H1 (cell line): ENCODE measurements around the gene FOLR1. TPM values are rescaled to one million over a fixed set of nuclear protein-coding genes. Genes with fewer than 3 reads are reported as not detected.

Experiments
- CTCF ChIA-PET: fragments of 300-600 bp; sonication (Branson Sonifier 250); formaldehyde crosslinking; loops from one replicate; lab custom pipeline; 2021; ENCODE audit not compliant: partially characterized antibody; lab: Charles Lee
- POLR2A ChIA-PET: fragments of 300-600 bp; sonication (Branson Sonifier 250); formaldehyde crosslinking; loops from one replicate; lab custom pipeline; 2021; ENCODE audit warnings: inconsistent platforms; ENCODE audit not compliant: partially characterized antibody; lab: Charles Lee
- DNase-seq, 2 experiments: peaks; one replicate each; pipeline versions ENCODE4 v3.0.0 to v3.0.0-alpha.2; 2010 to 2022; ENCODE audit warnings: low spot score in 2 of 2, low read depth in 1 of 2, mixed read lengths in 1 of 2
- FAIRE-seq: peaks from 2 replicates; lab custom pipeline; 2011; peaks lifted over from hg19 to GRCh38; lab: Jason Lieb, UNC
- H2AFZ ChIP-seq: 2 replicates; pipeline ENCODE4 v1.8.1; 2012; ENCODE audit warnings: low read length, inconsistent platforms
- H2AK5ac ChIP-seq: 2 replicates; pipeline ENCODE4 v1.6.1; 2013; ENCODE audit warnings: low read depth, low read length
- H2BK120ac ChIP-seq: replicated peaks from 2 replicates; pipeline ENCODE3; 2013; ENCODE audit warnings: low read depth, low read length, inconsistent platforms
- H2BK12ac ChIP-seq: 2 replicates; pipeline ENCODE4 v1.6.1; 2013; ENCODE audit warnings: low read depth, low read length
- H2BK15ac ChIP-seq: 2 replicates; pipeline ENCODE4 v1.6.1; 2013; ENCODE audit warnings: low read length
- H2BK20ac ChIP-seq: 2 replicates; pipeline ENCODE4 v1.6.1; 2013; ENCODE audit warnings: low read length
- H2BK5ac ChIP-seq: 2 replicates; pipeline ENCODE4 v1.6.1; 2013; ENCODE audit warnings: low read depth, low read length
- H3K14ac ChIP-seq: 2 replicates; pipeline ENCODE4 v1.6.1; 2013; ENCODE audit warnings: inconsistent platforms; ENCODE audit not compliant: insufficient read length
- H3K18ac ChIP-seq: 2 replicates; pipeline ENCODE4 v1.6.1; 2013; ENCODE audit warnings: low read length; ENCODE audit errors: extremely low read depth
- H3K23ac ChIP-seq: 2 replicates; pipeline ENCODE4 v1.6.1; 2013; ENCODE audit warnings: inconsistent platforms; ENCODE audit not compliant: insufficient read length
- H3K23me2 ChIP-seq: 2 replicates; pipeline ENCODE4 v1.6.1; 2013; ENCODE audit warnings: low read depth, low read length
- H3K27ac ChIP-seq: 2 replicates; pipeline ENCODE4 v1.6.1; 2011; ENCODE audit warnings: low read depth, low read length, inconsistent platforms
- H3K27me3 ChIP-seq, 4 experiments: replicated peaks in 1 of 4; 1 replicate in 1 of 4; 2 replicates in 3 of 4; pipeline versions ENCODE4 v1.6.1 to v1.8.1; 2011 to 2013; ENCODE audit warnings: low read length in 3 of 4, mild to moderate bottlenecking in 3 of 4, inconsistent platforms in 2 of 4, mixed read lengths in 2 of 4, moderate library complexity in 1 of 4; ENCODE audit not compliant: control insufficient read depth in 3 of 4, insufficient read depth in 3 of 4; ENCODE audit errors: extremely low read depth in 1 of 4
- H3K36me3 ChIP-seq, 4 experiments: 2 replicates each; pipeline versions ENCODE4 v1.6.1 to v1.8.1; 2011 to 2013; ENCODE audit warnings: mild to moderate bottlenecking in 4 of 4, low read length in 3 of 4, moderate library complexity in 2 of 4, control low read depth in 1 of 4, inconsistent platforms in 1 of 4; ENCODE audit not compliant: insufficient read depth in 4 of 4, control insufficient read depth in 2 of 4
- H3K4ac ChIP-seq: replicated peaks from 2 replicates; pipeline ENCODE3; 2013; ENCODE audit warnings: low read length, low read depth, mixed read lengths, inconsistent platforms; ENCODE audit not compliant: insufficient read length
- H3K4me1 ChIP-seq, 4 experiments: replicated peaks in 1 of 4; 1 replicate in 1 of 4; 2 replicates in 3 of 4; pipeline versions ENCODE4 v1.6.1 to v1.8.1; 2011 to 2013; ENCODE audit warnings: low read length in 3 of 4, inconsistent platforms in 2 of 4, mixed read lengths in 1 of 4; ENCODE audit not compliant: insufficient read depth in 4 of 4, control insufficient read depth in 3 of 4
- H3K4me2 ChIP-seq, 2 experiments: 2 replicates each; pipeline versions ENCODE4 v1.6.1 to v1.8.1; 2011 to 2013; ENCODE audit warnings: low read depth in 2 of 2, low read length in 2 of 2, control low read depth in 1 of 2, inconsistent platforms in 1 of 2, mild to moderate bottlenecking in 1 of 2; ENCODE audit not compliant: insufficient read depth in 1 of 2
- H3K4me3 ChIP-seq, 4 experiments: fragments of 200-600, 300-600 bp in 1 of 4; sonication (generic), shearing (Covaris generic), sonication (Bioruptor Twin) in 1 of 4; 2 replicates each; pipeline versions ENCODE4 v1.5.1 to v1.8.1; 2011 to 2016; ENCODE audit warnings: low read length in 4 of 4, low read depth in 3 of 4, control low read depth in 2 of 4, inconsistent platforms in 2 of 4, mild to moderate bottlenecking in 2 of 4, mixed read lengths in 1 of 4, moderate library complexity in 1 of 4; ENCODE audit not compliant: insufficient read depth in 2 of 4; ENCODE audit errors: extremely low read depth in 1 of 4
- H3K56ac ChIP-seq: replicated peaks from 2 replicates; pipeline ENCODE3; 2013; ENCODE audit warnings: low read depth, mild to moderate bottlenecking, mixed read lengths, low read length, inconsistent platforms; ENCODE audit not compliant: insufficient read length
- H3K79me1 ChIP-seq: 2 replicates; pipeline ENCODE4 v1.6.1; 2013; ENCODE audit warnings: low read depth, low read length, control low read depth
- H3K79me2 ChIP-seq, 2 experiments: 2 replicates each; pipeline versions ENCODE4 v1.6.1 to v1.8.1; 2012 to 2013; ENCODE audit warnings: low read length in 2 of 2, mild to moderate bottlenecking in 2 of 2, inconsistent platforms in 1 of 2; ENCODE audit not compliant: insufficient read depth in 2 of 2, control insufficient read depth in 1 of 2
- H3K9ac ChIP-seq, 4 experiments: replicated peaks in 1 of 4; 1 replicate in 1 of 4; 2 replicates in 3 of 4; pipeline versions ENCODE4 v1.6.1 to v1.8.1; 2011 to 2013; ENCODE audit warnings: low read depth in 3 of 4, low read length in 3 of 4, control low read depth in 2 of 4, mild to moderate bottlenecking in 2 of 4, moderate library complexity in 2 of 4, inconsistent platforms in 1 of 4; ENCODE audit errors: extremely low read depth in 1 of 4
- H3K9me3 ChIP-seq, 2 experiments: 2 replicates each; pipeline versions ENCODE4 v1.6.1 to v1.8.1; 2012 to 2013; ENCODE audit warnings: mild to moderate bottlenecking in 2 of 2, moderate library complexity in 2 of 2, control low read depth in 1 of 2, inconsistent platforms in 1 of 2, low read depth in 1 of 2, low read length in 1 of 2, mixed read lengths in 1 of 2; ENCODE audit not compliant: insufficient read depth in 2 of 2
- H4K20me1 ChIP-seq, 2 experiments: replicated peaks in 1 of 2; 2 replicates each; pipeline versions ENCODE3 to v1.8.1; 2011 to 2013; ENCODE audit warnings: inconsistent platforms in 2 of 2, low read length in 2 of 2, mild to moderate bottlenecking in 1 of 2; ENCODE audit not compliant: insufficient read depth in 2 of 2, control insufficient read depth in 1 of 2
- H4K5ac ChIP-seq: 2 replicates; pipeline ENCODE4 v1.6.1; 2013; ENCODE audit warnings: low read length, low read depth, mixed read lengths, inconsistent platforms; ENCODE audit not compliant: insufficient read length
- H4K8ac ChIP-seq: 2 replicates; pipeline ENCODE4 v1.8.0; 2013; ENCODE audit warnings: mild to moderate bottlenecking, moderate library complexity, low read length, inconsistent platforms; ENCODE audit not compliant: insufficient read depth; ENCODE audit errors: extremely low read depth
- H4K91ac ChIP-seq: replicated peaks from 2 replicates; pipeline ENCODE3; 2013; ENCODE audit warnings: low read length, mixed read lengths, inconsistent platforms; ENCODE audit not compliant: insufficient read length
- ASH2L ChIP-seq: fragments of 200-600, 300-600 bp; sonication (generic); IDR thresholded peaks from one replicate; pipeline ENCODE4 v1.7.1; 2017; ENCODE audit warnings: low read length
- BRCA1 ChIP-seq: IDR thresholded peaks from 2 replicates; pipeline ENCODE4 v1.6.1; 2012; ENCODE audit warnings: low read depth, low read length, improper control_type of control experiment
- NANOG ChIP-seq: IDR thresholded peaks from 2 replicates; pipeline ENCODE4 v1.6.1; 2011; ENCODE audit warnings: low read length, low read depth, mild to moderate bottlenecking, inconsistent platforms; ENCODE audit not compliant: insufficient read depth, poor library complexity, severe bottlenecking
- POU5F1 ChIP-seq: IDR thresholded peaks from 2 replicates; pipeline ENCODE4 v1.6.1; 2011; ENCODE audit warnings: low read depth, mild to moderate bottlenecking, low read length, moderate library complexity
- RAD21 ChIP-seq, 2 experiments: IDR thresholded peaks in 1 of 2; conservative IDR thresholded peaks in 1 of 2; 2 replicates each; pipeline ENCODE4 v1.6.1; 2011; ENCODE audit warnings: low read depth in 2 of 2, low read length in 2 of 2, improper control_type of control experiment in 1 of 2, inconsistent platforms in 1 of 2, mild to moderate bottlenecking in 1 of 2, moderate library complexity in 1 of 2
- RBBP5 ChIP-seq: IDR thresholded peaks from 2 replicates; pipeline ENCODE4 v1.7.1; 2012; ENCODE audit warnings: low read depth, mild to moderate bottlenecking, inconsistent platforms, low read length, moderate library complexity, borderline replicate concordance
- RFX5 ChIP-seq: IDR thresholded peaks from 2 replicates; pipeline ENCODE4 v1.6.1; 2011; ENCODE audit warnings: low read depth, low read length, improper control_type of control experiment, borderline replicate concordance
- RNF2 ChIP-seq: fragments of 200-900, 300-1000 bp; sonication (generic); IDR thresholded peaks from 2 replicates; pipeline ENCODE4 v1.7.1; 2016; ENCODE audit warnings: borderline replicate concordance, low read depth, mild to moderate bottlenecking, antibody characterized with exemption, low read length; ENCODE audit not compliant: poor library complexity, severe bottlenecking; ENCODE audit errors: missing control alignments
- SIRT6 ChIP-seq: IDR thresholded peaks from one replicate; pipeline ENCODE4 v1.7.1; 2012; ENCODE audit warnings: low read length, inconsistent platforms
- SIX5 ChIP-seq: IDR thresholded peaks from 2 replicates; pipeline ENCODE4 v1.6.1; 2011; ENCODE audit warnings: mild to moderate bottlenecking, low read depth, low read length
- TCF12 ChIP-seq: IDR thresholded peaks from 2 replicates; pipeline ENCODE4 v1.6.1; 2011; ENCODE audit warnings: low read depth, mild to moderate bottlenecking, low read length
- YY1 ChIP-seq: IDR thresholded peaks from 2 replicates; pipeline ENCODE4 v1.6.1; 2011; ENCODE audit warnings: low read depth, mild to moderate bottlenecking, low read length
- WGBS, 2 experiments: shearing (Covaris generic) in 1 of 2; methylation state at CpG; one replicate each; pipeline versions ENCODE4 v1.1.6 to v1.1.7; 2013 to 2015; ENCODE audit warnings: low lambda C conversion rate in 2 of 2, mixed read lengths in 2 of 2, inconsistent platforms in 1 of 2, low coverage in 1 of 2, missing lambda C conversion rate in 1 of 2; ENCODE audit not compliant: insufficient replicate concordance in 2 of 2, insufficient coverage in 1 of 2, insufficient read length in 1 of 2; ENCODE audit errors: extremely low coverage in 1 of 2, missing lambda C conversion rate in 1 of 2; 5-methylcytosine and 5-hydroxymethylcytosine counted together
- polyA plus RNA-seq, 7 experiments: library from polyadenylated mRNA; depleted of rRNA in 3 of 7; stranded (reverse) in 5 of 7; unstranded in 2 of 7; fragments of >200 nt in 5 of 7; fragments of 200-250 nt in 2 of 7; gene quantifications; 1 replicate in 5 of 7; 2 replicates in 1 of 7; 4 replicates in 1 of 7; pipeline versions ENCODE4 v1.2.1 to v1.2.3, GENCODE V29; 2011 to 2013; ENCODE audit warnings: missing spikeins in 2 of 7, mixed read lengths in 2 of 7
- total RNA-seq: library from RNA; stranded (reverse); fragmentation: NEBNext Ultra II Directional; extraction: Animal tissue kit (Norgen Biotek cat#: 25700); gene quantifications from 2 replicates; pipeline ENCODE4 v1.2.1, GENCODE V29; 2021

The FOLR1 gene
- total and polyA plus RNA-seq, 2 of the 8 experiments (the other 6 are each of a cell fraction or from before 2014, with no cell fraction given): 1.3 TPM; not detected in 1

- H2BK5ac ChIP-seq: no peak overlapping the region
- no peaks in the 10 kb centered on the region for H3K4me1 ChIP-seq
- no peak overlapping the region for H4K5ac ChIP-seq
- H2BK12ac ChIP-seq: no peak overlapping the region
- H3K79me1 ChIP-seq: no peaks in the 10 kb centered on the region
- H3K4me3 ChIP-seq: no peak overlapping the region
- H3K4ac ChIP-seq: no peak overlapping the region
- ChIA-PET POLR2A (no interaction called here), CTCF (interaction anchor here (0.6 to 0.7 kb wide), 2 partner anchors 20 to 300 kb away, joined by 3 read pairs; no protein-coding TSS in a partner anchor)
- H2BK20ac ChIP-seq: no peak overlapping the region
- H3K4me2 ChIP-seq: no peak overlapping the region
- H4K91ac ChIP-seq: no peak overlapping the region
- H3K27me3 ChIP-seq: no peaks in the 10 kb centered on the region
- H2AFZ ChIP-seq: no peak overlapping the region
- H3K23me2 ChIP-seq: no peaks in the 10 kb centered on the region
- H4K20me1 ChIP-seq: no peaks in the 10 kb centered on the region
- 97% methylated on average over 2 of the region's 2 CpGs; no CpG with 5 or more reads in 1 of the 2 experiments for WGBS, 2 experiments
- no peaks in the 10 kb centered on the region for H3K79me2 ChIP-seq
- H4K8ac ChIP-seq: no peak overlapping the region
- no peak overlapping the region for H3K27ac ChIP-seq
- H2BK15ac ChIP-seq: no peak overlapping the region
- no peaks in the 10 kb centered on the region for H3K9me3 ChIP-seq
- H3K36me3 ChIP-seq: no peaks in the 10 kb centered on the region
- no peak overlapping the region for H2AK5ac ChIP-seq
- H3K14ac ChIP-seq: no peak overlapping the region
- H3K18ac ChIP-seq: no peak overlapping the region
- no peak overlapping the region for H3K56ac ChIP-seq
- H3K9ac ChIP-seq: no peak overlapping the region
- H2BK120ac ChIP-seq: no peak overlapping the region
- FAIRE-seq (no peak), DNase-seq (no peak)
- H3K23ac ChIP-seq: no peak overlapping the region
- TF ChIP-seq SIRT6: no peak
- no peak for TF ChIP-seq RBBP5
- TF ChIP-seq SIX5: no peak
- no peak for TF ChIP-seq NANOG
- no peak for TF ChIP-seq RAD21 (IDR thresholded peaks at IDR 0.05 in 1 of 2, conservative IDR thresholded peaks at IDR 0.05 in 1 of 2; ENCODE audit: low read depth in 2 of 2, low read length in 2 of 2)
- no peak for TF ChIP-seq RNF2
- TF ChIP-seq ASH2L: no peak
- no peak for TF ChIP-seq TCF12
- TF ChIP-seq YY1: no peak
- TF ChIP-seq BRCA1: no peak
- no peak for TF ChIP-seq RFX5
- TF ChIP-seq POU5F1: no peak
These were observed 11.2 kb downstream of the FOLR1 start for GRCh38 chr11:72203163-72203562.
